Posterior cingulate gyrus (tissue), 11 donors: ENCODE results near the gene THRB.
A peak's percentile ranks its signal among the peaks of the same experiment; 100 is the strongest.

Experiments
- DNase-seq, 10 donors: peaks; one replicate each; pipeline versions ENCODE4 v3.0.0 to v3.0.0-alpha.2; 2020 to 2021; ENCODE audit warnings: mixed read lengths in 3 of 10
- intact Hi-C: fragments of 100-400 bp; cut with DNase I; formaldehyde crosslinking; loops from one replicate; pipeline ENCODE4 v1.15.1; 2023

The THRB gene

GRCh38 chr3:24513463-24513862, 18.8 kb upstream of the THRB start:
- intact Hi-C loops = no loop called here
- no peak for DNase-seq

GRCh38 chr3:24512564-24513197, 18.0 kb upstream of the THRB start:
- DNase-seq = no peak
- intact Hi-C loops = no loop called here

GRCh38 chr3:24510030-24510648, 15.5 kb upstream of the THRB start:
- no peak for DNase-seq
- intact Hi-C loops = no loop called here

GRCh38 chr3:24508423-24508839, 13.8 kb upstream of the THRB start:
- no peak for DNase-seq
- intact Hi-C loops = no loop called here

GRCh38 chr3:24507776-24508422, 13.2 kb upstream of the THRB start:
- intact Hi-C loops = no loop called here
- no peak for DNase-seq

GRCh38 chr3:24506966-24507775, 12.5 kb upstream of the THRB start:
- intact Hi-C loops = no loop called here
- no peak for DNase-seq

GRCh38 chr3:24505691-24506550, 11.3 kb upstream of the THRB start:
- DNase-seq = no peak
- intact Hi-C loops = no loop called here

- DNase-seq = no peak
- intact Hi-C loops = no loop called here
Measured at GRCh38 chr3:24504772-24505171, 10.1 kb upstream of the THRB start.

- DNase-seq = no peak
- intact Hi-C loops = no loop called here
Measured at GRCh38 chr3:24503616-24504113, 9.0 kb upstream of the THRB start.

- intact Hi-C loops = no loop called here
- no peak for DNase-seq
Measured at GRCh38 chr3:24502690-24503089, 8.0 kb upstream of the THRB start.

- intact Hi-C loops = no loop called here
- DNase-seq = no peak
Measured at GRCh38 chr3:24500806-24501205, 6.2 kb upstream of the THRB start.

- no peak for DNase-seq
- intact Hi-C loops = loop anchor here (10.0 kb wide), 3 partner anchors 135 to 245 kb away; no protein-coding TSS in a partner anchor
Measured at GRCh38 chr3:24499991-24500390, 5.3 kb upstream of the THRB start.

- intact Hi-C loops = loop anchor here (10.0 kb wide), 3 partner anchors 134 to 244 kb away; no protein-coding TSS in a partner anchor
- no peak for DNase-seq
Measured at GRCh38 chr3:24498796-24499195, 4.1 kb upstream of the THRB start.

GRCh38 chr3:24498391-24498790, 3.7 kb upstream of the THRB start:
- intact Hi-C loops = loop anchor here (10.0 kb wide), 3 partner anchors 134 to 244 kb away; no protein-coding TSS in a partner anchor
- no peak for DNase-seq

GRCh38 chr3:24497942-24498341, 3.3 kb upstream of the THRB start:
- DNase-seq = no peak
- intact Hi-C loops = loop anchor here (10.0 kb wide), 3 partner anchors 133 to 243 kb away; no protein-coding TSS in a partner anchor

- intact Hi-C loops = loop anchor here (10.0 kb wide), 3 partner anchors 132 to 242 kb away; no protein-coding TSS in a partner anchor
- DNase-seq = peak; percentile 43 to 92 (median 65)
Measured at GRCh38 chr3:24496529-24497482, 2.2 kb upstream of the THRB start.

- intact Hi-C loops = loop anchor here (10.0 kb wide), 3 partner anchors 131 to 241 kb away; no protein-coding TSS in a partner anchor
- peak in 9 of 10 donors; percentile 18 to 88 (median 29) for DNase-seq
Measured at GRCh38 chr3:24495326-24495994, 810 bp upstream of the THRB start.
